CD4-positive, alpha-beta T cell treated with Interleukin-4 for 1 hour (primary cell): Measurements from ENCODE around the gene HSPBP1.

Experiments
- DNase-seq, 2 donors: peaks; one replicate each; pipeline ENCODE4 v3.0.0-alpha.2; 2020 to 2022

Gene HSPBP1

DNA sequence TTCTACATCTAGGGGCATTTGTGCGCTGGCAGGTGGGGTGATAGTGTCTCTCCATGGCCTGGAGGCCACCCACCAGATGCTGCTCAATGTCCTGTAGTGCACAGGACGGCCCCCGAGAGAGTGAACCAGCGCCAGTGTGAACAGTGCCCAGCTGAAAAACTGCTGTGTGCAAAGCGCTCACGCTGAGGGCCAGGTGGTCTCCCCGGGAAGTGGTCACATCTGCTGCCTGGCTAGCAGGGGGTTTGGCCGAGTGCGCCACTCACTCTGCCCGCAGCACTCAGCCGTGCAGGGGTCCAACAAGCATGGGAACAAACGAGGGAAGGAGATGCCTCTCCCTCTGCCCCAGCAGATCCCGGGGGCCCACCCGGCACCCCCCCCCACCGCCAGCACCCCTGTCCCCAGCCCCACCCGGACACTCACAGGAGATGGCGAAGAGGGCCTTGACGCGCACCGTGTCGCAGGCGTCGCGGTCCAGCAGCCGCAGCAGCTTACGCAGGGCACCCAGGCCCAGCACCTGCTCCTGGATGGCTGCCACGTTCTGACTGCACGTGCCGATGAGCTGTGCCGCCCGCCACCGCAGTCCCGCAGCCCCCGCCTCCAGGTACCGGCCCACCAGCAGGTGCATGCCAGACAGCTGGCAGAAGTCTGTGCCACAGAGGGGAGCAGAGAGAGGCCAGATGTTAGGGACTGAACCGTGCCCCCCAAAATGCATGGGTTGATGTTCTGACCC lies 5.8 kb downstream of the HSPBP1 start:
- no peak for DNase-seq

DNA sequence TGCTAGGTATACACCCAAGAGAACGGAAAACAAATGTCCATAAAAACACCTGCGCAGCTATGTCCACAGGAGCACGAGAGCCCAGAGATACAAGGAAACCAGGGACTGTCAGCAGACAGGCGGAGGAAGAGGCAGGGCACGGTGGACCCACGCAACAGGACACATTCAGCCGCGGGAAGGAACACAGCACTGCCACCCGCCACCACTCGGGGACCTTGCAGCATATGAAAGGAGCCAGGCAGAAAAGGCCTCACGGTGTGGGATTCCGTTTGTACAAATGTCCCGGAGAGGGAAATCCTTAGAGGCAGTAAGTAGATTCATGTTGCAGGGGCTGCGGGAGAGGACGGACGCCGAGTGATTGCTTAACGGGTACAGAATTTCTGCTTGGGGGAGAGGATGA lies 7.8 kb downstream of the HSPBP1 start:
- no peak for DNase-seq

DNA sequence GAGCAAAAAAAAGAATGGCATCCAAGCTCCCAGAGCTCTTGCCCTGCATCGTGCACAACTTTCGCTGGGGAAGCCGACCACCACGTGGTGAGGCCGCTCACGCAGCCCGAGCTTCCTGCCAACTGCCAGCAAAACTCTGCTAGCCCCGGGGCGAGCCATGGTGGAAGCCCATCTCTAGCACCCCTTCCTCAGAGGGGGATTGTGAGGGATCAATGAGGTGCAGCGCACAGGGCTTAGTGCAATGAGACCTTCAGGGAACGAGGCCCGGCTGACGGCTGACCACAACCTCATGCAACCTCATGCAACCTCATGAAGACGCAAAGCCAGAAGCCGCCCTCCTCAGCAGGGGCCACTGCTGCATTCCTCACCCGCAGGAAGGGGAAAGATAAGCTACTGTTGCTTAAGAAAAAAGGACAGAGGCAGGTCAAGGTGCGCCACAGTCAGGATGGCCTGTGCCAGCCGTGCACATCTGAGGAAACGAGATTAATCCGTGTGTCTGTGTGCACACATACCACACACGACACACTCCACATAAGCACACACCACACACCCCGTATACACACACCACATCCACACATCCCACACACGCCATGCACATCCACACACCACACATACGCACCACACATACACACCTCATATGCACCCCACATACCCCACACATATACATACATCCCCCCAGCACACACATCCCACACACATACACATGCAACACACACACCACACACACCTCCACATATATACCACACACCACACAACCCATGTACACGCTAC lies 9.6 kb downstream of the HSPBP1 start:
- DNase-seq = no peak

DNA sequence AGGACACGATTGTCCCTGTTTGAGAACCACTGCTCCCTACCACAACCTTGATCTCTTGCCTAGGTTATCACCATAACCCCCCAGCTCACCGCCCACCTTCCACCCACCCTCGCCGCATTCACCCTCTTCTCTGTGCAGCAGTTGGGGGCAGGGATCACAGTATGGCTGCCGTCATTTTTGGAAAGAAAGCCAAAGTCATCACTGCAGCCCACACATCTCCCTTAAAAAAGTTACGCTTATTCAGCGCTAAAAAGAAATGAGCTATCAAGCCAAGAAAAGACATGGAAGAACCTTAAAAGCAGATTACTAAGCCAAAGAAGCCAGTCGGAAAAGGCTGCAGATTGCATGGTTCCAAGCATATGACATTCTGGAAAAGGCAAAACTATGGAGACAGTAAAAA lies 10.6 kb downstream of the HSPBP1 start:
- no peak for DNase-seq

DNA sequence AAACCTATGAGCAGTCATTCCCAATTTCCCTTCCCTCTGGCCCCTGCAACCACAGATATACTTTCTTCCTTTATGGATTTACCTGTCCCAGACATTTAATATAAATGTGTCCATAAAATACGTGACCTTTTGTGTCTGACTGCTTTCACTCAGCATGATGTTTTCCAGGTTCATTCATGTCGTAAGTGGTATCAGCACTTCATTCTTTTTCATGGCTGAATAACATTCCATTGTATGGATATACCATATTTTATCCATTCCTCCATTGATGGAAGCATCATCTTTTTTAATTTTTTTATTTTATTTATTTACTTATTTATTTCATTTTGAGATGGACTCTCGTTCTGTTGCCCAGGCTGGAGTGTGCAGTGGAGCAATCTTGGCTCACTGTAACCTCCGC lies 13.1 kb downstream of the HSPBP1 start:
- DNase-seq = no peak

DNA sequence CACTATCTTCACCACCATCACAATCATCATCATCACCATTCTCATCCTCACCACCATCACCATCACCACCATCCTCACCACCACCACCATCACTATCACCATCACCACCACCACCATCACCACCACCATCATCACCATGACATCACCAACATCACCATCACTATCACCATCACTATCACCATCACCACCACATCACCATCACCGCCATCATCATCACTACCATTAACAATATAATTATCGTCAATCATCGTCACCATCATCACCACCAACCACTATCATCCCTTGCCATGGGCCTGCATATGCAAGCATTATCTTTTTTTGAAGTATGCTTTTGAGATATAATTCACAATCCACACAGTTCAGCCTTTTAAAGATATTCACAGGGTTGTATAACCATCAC lies 13.5 kb downstream of the HSPBP1 start:
- DNase-seq = no peak

DNA sequence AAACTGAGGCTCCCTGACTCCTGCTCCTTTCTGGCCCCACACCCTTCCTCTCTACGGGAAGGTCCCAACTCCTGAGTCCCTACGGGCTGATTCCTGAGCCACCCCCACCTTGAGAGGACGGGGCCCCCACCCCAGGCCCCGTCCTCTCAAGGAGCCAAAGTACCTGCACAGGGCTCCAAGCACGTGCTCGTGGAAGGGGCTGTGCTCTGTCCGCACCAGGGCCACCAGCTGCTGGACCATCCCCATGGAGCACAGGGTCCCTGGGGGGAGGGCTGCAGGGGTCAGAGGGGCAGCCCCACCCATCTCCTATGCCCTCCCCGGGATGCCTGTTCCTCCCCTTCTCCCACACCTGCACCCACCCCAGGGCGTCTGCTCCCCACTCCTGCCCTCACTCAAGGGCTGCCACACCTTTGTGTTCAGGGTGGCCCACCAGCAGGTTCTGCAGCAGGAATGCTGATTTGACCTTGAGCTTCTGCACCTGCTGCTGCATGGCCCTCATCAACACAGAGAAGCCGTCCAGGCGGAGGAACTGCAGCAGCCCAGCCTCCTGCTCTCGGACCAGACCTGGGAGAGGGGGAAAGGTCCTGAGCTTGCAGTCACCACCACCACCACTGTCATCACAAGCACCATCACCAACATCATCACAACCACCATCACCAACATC lies 14.1 kb downstream of the HSPBP1 start:
- DNase-seq = no peak

DNA sequence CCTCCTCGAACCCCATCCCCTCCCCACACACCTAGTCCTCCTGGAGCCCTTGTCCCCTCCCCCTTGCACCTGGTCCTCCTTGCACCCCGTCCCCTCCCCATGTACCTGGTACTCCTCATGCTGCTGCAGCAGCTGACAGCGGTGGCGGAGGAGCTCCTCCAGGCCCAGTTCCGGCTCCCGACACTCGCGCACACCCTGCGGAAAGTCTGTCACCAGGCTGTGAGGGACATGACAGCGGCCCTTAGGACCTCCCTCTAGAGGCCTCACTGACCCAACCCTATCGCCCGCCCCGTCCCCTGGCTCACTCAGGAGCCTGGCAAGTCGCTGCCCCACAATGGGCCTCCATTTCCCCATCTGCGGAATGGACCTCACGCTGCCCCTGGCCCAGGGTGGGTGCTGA lies 14.7 kb downstream of the HSPBP1 start:
- no peak for DNase-seq

DNA sequence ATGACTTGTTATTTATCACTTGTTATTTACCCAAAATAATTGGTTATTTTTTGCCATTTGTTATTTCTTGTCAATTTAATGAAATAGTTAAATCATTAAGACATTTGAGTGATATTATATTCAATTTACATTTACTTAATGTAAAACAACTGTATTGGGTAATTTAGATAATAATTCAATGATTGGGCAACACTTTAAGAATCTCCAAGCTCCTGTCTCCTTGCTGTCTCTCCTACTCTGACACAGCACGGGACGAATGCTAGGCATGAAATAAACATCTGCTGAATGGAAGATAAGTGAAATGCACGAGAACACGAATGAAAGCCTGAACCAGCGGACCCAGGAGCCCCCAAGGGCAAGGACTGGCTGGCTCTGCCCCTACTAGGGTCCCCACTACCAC lies 15.4 kb downstream of the HSPBP1 start:
- DNase-seq = no peak

DNA sequence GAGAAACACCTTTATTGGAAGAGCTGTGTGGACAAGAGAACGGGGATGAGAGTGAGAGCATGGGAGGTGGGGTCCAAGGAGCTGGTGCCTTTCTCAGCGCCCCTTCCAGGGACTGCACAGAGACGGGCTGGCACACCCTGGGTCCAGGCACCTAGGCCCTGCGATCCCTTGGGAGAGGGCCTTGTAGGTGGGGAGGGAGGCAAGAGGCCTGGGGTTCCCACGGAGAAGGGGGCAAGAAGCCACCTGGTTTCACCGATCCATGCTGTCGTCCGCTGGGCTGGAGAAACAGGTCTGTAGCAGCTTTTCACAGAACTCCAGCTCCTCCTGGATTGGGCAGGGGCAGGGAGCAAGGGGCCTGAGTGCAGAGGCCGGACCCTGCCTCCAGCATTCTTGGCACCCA lies 17.6 kb downstream of the HSPBP1 start:
- DNase-seq = no peak

DNA sequence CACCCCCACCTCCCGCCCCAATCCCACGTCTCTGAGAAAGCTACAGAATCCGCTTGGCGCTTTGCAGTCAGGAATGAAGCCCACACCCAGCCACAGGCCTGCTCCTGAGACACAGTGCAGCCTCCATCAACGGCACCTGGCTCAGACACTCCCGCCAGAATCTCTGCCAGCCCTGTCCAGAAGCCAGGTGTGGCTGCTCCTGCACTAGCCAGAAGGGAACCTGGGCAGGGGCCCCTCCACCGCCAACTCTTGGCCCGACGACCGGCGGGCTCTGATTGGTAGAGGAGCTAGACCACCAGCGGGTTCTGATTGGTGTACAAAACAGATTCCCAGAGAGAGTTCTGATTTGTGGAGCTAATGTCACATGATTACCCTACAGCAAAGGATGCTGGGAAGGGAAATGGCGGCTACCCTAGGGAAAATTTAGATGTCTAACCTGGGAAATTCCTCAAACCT lies 18.2 kb downstream of the HSPBP1 start:
- DNase-seq = no peak

DNA sequence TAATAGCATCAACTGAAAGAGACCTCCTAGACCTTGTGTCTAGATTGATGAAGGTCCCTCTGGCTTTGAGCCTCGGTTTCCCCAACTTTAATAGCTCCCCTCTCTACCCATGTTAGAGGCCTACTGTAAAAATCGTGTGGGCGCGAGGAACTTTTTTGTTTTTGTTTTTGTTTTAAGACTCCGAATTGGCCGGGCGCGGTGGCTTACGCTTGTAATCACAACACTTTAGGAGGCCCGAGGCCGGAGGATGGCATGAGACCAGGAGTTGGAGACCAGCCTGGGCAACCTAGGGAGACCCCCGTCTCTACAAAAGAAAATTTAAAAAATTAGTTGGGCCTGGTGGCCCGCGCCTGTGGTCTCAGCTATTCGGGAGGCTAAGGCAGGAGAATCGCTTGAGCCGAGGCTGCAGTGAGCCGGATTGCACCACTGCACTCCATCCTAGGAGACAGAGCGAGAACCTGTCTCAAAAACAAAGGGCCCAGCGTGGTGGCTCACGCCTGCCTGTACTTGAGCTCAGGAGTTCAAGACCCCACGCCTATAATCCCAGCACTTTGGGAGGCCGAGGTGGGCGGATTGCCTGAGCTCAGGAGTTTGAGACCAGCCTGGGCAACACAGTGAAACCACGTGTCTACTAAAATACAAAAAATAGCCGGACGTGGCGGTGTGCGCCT lies 20.2 kb downstream of the HSPBP1 start:
- DNase-seq = no peak

DNA sequence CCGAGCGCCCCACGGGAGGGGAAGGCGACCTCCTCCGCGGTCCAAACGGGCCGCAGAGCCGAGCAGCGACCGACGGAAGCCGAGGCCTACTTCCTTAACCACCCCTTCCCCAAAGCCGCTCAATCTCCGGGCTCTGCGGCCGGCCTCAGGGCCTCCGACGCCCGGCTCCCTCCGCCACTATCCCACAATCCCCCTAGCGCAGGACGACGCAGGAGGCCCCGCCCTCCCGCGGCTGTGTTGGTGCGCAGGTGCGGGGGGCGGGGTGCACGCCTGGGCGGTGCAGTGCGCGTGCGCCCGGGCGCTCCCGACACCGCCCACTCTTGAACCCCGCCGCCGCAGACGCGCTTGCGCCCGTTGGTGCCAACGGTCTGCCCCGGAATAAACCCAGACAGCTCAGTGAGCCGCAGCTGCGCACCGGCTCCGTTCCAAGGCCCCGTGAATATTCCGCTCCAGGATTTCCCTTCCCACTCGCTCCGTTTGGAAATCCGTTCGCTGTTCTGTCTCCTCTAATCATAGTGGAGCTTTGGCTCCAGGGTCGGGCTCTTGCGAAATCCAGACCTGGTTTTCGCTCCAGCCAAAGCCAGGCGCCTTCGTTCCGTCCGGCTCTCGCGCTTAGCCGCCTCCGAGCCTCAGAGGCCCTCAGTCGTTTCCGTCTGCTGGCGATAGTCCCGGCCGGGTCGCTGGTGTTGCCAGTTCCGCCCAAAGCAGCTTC lies 20.9 kb downstream of the HSPBP1 start, which contains the start of gene PPP6R1:
Gene PPP6R1 (minus strand): TSS at position 190 of the 712 bp plus-strand sequence. CDS start 11,914 bp downstream, outside the sequence.
- peak; percentile 95 for DNase-seq

DNA sequence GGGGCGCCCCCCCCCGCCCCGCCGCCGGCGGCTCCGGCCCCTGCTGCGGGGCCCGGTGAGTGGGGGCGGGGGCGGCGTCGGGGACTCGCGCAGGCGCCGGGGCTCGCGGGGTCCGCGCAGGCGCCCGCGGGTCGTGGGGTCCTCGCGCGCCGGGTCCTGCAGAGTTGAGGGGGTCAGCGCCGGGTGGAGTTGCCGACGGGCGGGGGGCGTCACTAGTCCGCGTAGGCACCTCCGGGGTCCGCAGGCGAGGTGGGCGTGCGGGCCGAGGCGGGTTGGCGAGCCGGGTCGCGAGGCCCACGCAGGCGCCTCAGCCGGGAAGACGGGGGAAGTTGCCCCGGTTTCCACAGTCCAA lies 21.5 kb downstream of the HSPBP1 start:
- DNase-seq = peak; percentile 40 to 57

DNA sequence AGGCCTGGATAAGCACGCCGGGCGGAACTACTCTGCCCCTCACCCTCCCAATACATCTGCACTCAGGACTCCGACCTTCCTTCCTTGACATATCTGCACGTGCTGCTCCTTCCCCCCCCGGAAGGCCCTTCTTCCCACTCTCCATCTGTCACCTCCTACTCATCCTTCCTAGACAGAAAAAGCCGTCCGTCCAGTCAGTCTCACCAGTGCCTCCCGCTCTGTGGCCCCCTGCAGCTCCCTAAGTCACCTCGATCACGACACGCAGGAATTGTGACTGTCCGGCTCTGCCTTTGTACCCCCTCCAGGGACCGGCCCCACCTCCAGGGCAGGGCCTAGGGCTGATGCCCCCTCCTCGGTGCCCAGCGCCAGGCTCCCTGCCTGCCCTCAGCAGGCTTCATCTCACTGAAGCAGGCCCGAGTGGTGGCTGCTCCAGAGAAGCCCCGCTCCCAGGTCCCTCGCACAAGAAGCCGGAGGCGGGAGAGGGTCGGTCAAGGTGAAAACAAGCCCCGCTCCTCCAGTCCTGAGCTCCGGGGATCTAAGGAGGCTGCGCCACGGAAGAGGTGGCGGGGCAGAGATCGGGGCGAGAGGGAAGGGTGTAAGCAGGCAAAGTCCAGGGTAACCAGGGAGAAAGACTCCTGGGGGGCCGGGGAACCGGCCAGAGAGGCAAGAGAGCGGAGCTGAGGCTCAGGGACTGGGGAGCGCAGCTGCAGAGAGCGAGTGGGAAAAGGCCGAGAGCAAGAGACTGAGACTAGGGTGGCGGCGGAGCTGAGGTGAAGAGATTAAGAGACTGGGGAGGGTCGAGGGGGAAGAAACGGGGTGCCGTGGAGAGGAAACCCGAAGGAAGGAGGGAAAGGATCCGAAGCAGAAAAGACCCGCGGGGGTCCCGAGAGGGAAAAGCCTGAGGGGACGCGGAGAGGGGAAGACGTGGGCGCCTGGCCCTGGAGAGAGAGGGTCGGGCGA lies 22.2 kb downstream of the HSPBP1 start:
- DNase-seq = peak in 1 of 2 donors; percentile 19

DNA sequence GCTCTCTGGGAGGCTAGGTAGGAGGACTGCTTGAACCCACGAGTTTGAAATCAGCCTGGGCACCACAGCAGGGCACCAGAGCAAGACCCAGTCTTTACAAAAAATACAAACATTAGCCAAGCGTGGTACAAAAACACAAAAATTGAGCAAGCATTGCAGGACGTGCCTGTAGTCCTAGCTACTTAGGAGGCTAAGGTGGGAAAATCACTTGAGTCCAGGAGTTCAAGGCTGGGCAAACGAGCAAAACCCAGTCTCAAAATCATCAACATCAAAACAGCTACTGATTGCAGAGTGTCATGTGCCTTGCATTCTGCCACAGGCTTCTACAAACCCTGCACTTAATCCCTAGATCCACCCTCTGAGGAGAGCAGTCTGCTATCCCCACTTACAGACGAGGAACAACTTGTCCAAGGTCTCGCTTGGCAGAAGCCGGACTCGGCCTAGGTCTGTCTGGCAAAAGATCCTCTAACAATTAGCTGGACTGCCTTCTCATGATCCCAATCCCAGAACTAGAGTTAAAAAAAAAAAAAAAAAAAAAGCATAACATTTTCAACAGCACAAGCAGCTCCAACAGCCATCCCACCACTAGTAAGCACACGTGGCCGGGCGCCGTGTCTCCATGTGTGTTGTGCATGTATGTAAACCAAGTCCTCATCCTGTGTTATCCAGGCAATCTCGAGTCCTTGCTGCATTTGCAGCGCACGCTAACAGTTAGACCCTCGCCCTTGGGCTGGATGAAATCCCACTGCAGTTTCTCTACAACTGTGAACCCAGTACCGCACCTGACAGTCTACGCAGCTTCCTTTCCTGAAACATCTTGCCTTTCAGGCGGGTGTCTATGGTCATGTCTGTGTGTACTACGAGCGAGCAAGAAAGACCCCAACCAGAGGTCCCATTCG lies 23.1 kb downstream of the HSPBP1 start:
- DNase-seq = peak in 1 of 2 donors; percentile 13

DNA sequence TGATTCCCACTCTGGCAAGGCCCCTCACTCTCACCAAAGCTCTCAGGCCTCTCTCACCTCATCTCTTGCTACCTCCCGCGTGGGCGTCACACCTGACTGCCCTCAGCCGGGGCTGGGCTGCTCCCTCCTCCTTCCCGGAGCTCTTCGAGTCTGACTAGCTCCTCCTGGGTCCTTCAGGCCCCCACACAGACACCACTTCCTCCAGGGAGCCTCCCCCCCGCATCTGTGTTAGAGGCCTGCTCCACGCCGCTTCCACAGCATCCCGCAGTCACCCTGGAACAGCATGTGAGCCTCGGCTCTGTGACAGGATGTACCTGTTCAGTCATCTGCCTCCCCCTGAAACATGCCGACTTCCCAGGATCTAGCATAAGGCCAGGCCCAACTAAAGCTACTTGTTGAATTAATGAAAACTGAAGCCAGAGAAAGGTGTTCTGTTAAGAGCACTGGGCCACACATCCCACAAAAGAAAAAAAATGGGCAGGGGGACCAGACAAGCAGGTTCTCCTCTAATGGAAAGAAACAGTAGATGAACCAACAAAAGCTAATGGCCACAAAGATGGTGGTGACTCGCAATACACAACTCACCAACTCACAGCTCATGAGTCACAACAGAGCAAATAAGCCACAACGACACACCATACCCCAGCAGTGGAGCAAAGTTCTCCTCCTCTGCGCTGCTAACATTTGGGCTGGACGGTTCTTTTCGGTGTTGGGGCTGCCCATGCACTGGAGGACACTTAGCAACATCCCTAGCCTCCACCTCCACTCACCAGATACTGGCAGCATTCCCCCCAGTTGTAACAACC lies 24.1 kb downstream of the HSPBP1 start:
- DNase-seq = peak; percentile 52 to 59

DNA sequence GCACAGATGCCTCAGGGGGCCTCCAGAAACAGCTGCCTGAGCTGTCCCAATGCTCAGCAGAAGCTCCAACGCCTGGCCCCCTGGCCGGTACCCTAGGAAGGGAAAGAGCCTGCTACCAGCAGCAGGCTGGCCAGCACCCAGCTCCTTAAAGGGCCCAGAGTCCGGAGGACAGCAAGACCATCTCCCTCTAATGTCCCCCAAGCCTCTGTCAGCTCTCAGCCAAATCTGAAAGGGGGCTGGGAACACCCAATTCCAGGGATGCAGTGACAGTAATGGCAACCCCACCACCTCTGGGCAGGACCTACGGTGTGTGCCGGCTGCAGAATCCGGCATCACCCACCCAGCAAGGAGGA lies 25.3 kb downstream of the HSPBP1 start:
- DNase-seq = no peak

DNA sequence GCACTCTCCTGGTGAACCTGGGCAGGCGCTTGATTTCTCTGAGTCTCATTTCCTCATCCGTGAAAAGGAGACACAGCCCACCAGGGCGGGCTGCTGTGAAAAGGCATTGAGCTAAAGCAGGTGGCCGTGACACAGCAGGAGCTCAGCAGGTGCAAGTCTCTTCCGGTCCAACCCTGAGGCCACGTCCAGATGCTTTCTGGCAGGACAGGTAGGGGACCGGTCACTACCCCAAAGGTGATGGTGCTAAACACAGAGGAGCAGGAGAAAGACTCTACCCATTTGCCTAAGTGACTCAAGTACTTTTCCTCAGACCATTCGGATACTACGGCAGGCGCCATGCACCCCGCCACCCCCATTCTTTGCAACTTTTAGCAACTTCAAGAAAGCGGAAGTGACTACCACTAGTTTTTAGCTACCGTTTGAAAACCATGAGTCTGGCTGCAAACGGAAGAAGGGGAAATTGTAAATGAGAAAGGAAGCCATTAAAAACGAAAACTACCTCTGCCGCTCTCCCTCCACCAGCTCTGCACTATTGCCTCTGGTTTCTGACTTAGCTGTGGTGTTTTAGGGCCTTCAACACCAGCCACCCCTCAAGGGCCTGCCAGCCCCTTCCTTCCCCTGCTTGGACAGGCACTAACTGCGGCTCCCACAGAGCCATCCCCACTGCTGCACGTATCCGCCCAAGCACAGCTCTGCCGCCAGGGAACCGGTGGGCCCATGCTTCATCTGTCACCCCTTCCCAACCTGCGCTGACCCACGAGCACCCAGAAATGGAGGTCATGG lies 25.9 kb downstream of the HSPBP1 start:
- peak; percentile 72 to 78 for DNase-seq
